Stimulated activated CD8-positive, alpha-beta memory T cell treated with anti-CD3 and anti-CD28 coated beads, Interleukin-4, amount 100 ng/mL, for 24 hours (primary cell): ENCODE data around the gene ALB.
"Not testable (repeated sequence)": the region's sequence is repeated elsewhere in the genome, so short reads cannot be mapped to it uniquely, and the experiment has no call there.

Experiments
- DNase-seq: peaks from one replicate; pipeline ENCODE4 v3.0.0-alpha.2; 2020; ENCODE audit warnings: low read depth

Gene ALB

DNA sequence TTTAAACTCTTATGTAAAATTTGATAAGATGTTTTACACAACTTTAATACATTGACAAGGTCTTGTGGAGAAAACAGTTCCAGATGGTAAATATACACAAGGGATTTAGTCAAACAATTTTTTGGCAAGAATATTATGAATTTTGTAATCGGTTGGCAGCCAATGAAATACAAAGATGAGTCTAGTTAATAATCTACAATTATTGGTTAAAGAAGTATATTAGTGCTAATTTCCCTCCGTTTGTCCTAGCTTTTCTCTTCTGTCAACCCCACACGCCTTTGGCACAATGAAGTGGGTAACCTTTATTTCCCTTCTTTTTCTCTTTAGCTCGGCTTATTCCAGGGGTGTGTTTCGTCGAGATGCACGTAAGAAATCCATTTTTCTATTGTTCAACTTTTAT, at the start of gene ALB:
Gene ALB, plus strand, starts transcription at position 246 of the 400 bp plus-strand sequence. Its CDS starts 41 bp downstream, at position 287.
- no peak for DNase-seq

DNA sequence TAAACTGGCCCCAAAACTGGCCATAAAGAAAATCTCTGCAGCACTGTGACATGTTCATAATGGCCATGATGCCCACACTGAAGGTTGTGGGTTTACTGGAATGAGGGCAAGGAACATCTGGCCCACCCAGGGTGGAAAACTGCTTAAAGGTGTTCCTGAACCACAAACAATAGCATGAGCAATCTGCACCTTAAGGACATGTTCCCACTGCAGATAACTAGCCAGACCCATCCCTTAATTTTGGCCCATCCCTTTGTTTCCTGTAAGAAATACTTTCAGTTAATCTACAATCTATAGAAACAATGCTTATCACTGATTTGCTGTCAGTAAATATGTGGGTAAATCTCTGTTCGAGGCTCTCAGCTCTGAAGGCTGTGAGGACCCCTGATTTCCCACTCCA, 46.9 kb upstream of the ALB start:
- not testable (repeated sequence) for DNase-seq

DNA sequence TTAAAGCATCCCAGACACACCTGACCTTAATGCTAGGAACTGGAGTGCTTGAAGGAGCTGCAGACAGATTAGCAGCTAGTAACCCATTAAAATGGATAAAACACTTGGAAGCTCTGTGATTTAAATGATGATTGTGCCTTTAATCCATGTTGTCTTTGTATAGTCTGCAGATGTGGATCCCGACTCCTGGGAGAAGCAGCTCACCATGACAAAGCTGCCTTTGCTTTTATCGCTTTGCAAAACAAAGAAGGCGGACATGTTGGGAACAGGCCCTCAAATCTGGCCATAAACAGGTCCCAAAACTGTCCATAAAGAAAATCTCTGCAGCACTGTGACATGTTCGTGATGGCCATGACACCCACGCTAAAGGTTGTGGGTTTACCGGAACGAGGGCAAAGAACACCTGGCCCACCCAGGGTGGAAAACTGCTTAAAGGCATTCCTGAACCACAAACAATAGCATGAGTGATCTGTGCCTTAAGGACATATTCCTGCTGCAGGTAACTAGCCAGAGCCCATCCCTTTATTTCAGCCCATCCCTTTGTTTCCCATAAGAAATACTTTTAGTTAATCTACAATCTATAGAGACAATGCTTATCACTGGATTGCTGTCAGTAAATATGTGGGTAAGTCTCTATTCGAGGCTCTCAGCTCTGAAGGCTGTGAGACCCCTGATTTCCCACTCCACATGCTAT, 34.4 kb upstream of the ALB start:
- DNase-seq, result not testable (repeated sequence)

DNA sequence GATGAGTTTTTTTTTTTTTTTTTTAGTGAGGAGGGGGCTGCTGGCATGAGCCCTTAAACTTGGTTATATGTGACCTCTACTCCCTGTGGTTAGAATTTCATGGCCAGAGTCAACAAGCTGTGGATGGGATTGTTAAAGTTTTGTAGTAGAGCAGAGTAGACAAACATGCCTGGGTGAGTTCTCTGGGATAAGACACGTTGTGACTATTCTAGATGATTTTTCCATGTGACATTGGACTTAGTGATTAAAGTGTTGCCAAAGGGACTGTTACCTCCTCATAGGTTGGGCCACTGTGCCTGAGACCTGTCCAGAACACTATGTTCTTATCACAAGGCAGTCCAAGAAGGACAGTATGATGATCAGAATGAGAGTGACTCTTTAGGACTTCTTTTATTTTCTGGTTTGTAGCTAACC, 28.8 kb upstream of the ALB start:
- no peak for DNase-seq

DNA sequence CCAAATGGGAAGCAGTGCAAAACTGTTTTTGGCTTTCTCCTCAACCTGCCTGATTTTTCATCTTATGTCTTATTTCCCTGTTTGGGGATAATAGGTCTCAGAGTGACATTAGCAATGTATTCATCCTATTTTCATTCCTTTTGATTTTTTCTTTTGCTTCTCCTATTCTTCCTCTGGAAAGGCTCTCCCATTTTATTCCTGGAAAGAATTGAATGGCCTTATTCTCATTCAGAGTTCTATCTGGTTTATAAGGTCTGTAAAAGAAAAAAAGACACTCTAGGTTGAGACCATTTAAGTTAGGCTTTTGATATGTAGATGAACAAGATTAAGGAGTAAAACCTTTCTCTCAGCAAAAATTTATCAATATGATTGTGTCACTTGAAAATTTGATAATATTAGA, 27.8 kb upstream of the ALB start:
- no peak for DNase-seq

DNA sequence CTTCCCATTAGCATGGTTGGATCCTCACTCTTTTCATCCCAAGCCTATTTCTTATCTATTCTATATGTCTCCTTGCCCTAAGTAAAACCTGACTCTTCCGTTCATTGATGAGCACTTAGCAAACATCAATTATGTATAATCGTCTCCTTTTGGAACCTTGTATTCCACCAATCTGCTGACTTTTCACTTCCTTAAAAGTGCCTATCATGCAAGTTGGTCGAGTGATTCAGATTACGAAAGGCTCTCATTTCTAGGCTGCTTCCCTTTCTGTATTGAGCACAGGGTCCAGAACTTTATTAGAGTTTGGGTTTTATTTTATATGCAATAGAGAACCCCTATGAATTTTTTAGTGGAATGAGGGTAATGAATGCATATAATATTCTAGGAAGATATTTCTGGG, 27.1 kb upstream of the ALB start:
- no peak for DNase-seq

DNA sequence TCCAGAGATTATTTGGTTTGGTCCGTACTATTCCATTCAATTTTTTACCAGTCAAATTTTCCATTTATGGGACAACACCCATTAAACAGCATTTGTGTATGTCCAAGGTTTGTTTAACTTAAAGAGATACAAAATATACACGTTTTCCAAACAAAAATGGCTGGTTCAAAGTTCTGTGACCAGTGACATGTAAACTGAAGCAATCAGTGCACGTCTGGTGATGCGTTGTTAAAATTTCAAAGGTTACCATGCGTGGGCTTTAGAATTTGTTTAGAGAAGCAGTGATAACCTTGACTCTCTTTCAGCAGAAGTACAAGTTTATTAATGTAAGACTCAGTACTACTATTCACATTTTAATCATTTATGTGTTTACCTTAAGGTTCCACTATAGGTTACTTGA, 25.2 kb upstream of the ALB start:
- DNase-seq, result no peak

DNA sequence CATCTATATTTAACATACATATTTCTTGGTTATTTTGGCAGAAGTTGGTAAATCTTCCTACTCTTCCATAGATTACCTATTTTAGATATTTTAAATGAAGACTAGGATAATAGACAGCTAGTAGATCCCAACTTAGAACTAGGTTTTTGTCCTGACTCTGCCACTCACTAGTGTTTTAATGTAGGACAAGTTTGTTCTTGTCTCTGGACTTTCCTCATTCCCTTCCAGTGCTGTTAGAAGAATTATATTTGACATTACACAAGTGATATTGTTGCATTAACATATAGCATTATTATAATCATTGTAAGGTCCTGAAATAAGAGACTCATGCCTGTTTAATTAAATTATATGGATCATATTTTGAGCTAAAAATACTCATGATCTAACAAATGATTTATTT, 24.1 kb upstream of the ALB start:
- no peak for DNase-seq

DNA sequence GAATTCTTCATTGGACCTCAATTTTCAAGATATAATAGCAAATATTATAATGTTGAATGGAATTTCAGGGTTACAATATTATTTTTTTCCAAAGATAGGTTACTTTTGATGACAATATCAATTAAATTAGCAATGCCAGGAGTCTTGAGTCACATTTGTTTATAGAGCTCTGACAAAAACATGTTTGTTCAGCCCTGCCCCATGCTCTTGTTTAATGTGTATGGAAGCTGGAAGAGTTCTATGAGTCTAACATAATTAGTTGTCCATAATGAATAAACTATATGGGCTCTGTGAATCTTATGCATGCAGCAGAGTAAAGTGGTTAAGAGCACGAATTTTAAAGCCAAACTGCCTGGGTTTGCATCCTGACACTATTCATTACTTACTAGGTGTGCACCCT, 22.9 kb upstream of the ALB start:
- no peak for DNase-seq

DNA sequence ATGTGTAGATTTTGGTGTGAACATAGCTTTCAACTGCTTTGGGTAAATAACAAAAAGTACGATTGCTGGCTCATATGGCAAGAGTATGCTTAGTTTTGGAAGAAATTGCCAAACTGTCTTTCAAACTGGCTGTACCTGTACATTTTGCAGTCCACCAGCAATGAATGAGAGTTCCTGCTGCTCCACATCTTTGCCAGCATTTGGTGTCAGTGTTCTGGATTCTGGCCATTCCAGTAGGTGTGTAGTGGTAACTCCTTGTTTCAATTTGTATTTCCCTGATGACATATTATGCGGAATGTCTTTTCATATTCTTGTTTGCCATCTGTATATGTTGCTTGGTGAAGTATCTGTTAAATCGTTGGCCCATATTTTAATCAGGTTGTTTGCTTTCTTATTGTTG, 20.6 kb upstream of the ALB start:
- DNase-seq, result no peak

DNA sequence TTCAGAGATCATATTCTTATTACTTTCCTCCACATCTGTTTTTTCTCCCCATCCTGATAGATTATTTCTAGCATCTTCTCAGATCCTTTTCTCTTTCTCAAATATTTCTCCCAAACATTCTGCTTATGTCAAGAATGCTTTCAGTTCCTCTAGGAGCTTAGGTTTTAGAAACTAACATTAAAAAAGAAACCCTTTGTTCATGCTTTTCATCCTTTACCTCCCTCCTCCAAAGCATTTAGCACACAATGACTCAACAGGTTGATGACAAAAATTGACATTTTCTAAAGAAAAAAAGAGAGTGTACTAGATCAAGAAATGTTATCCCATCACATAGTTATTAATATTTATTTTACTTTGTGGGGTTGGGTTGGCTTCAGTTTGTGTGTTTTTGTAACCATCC, 16.5 kb upstream of the ALB start:
- no peak for DNase-seq

DNA sequence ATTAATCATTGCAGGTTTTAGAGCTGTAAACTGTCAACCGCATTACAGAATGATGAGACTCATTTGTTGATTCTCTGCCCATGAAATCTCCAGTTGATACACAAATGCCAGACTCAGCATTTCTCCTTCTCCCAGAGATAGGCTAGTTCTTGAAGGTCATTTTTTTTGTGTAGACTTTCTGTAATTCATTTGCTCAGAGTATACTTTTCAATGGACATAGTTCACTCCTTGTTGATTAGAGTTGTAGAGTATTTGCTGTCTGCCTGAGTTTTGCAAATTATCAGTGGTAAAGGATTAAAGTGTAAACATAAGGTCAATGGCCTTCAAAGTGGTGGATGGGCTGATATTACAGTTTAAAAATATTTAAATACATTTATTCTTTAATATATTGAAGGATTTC, 15.2 kb upstream of the ALB start:
- no peak for DNase-seq

DNA sequence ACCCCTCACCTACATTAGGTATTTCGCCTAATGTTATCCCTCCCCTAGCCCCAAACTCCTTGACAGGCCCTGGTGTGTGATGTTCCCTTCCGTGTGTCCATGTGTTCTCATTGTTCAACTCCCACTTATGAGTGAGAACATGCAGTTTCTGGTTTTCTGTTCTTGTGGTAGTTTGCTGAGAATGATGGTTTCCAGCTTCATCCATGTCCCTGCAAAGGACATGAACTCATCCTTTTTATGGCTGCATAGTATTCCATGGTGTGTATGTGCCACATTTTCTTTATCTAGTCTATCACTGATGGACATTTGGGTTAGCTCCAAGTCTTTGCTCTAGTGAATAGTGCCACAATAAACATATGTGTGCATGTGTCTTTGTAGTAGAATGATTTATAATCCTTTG, 14.4 kb upstream of the ALB start:
- not testable (repeated sequence) for DNase-seq

DNA sequence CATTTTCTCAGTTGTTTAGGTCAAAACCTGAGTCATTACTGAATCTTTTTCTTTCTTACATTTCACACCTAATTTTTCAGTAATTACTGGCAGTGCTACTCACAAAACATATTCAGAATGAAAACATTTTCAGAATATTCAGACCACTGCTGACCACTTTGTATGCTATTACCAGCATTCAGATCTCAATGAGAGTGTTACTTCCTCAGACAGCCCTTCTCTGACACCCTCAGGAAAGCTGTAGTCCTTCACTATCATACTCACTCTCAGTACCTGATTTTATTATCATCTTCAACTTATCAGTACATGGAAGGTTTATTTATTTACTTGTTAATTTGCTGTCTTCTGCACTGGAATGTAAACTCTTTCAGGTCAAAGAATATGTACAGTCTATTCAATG, 12.3 kb upstream of the ALB start:
- DNase-seq, result no peak

DNA sequence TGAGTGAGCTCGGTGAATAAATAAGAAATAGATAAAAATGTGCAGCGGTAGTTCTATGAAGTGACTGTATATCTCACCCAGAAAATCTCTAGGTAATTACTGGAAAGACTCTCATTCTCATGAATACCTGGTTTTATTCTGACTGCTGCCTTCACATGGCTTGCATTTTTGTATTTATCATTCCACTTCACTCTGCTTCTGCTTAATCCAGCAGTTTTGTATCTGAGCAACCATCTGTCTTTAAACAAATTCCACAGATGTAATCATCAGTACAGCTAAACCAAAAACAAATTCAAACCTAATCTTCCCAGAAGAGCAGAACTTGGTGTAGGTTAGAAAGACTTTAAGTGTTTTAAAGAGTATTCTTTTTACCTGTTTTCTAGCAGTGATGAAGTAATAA, 11.2 kb upstream of the ALB start:
- DNase-seq, result no peak

DNA sequence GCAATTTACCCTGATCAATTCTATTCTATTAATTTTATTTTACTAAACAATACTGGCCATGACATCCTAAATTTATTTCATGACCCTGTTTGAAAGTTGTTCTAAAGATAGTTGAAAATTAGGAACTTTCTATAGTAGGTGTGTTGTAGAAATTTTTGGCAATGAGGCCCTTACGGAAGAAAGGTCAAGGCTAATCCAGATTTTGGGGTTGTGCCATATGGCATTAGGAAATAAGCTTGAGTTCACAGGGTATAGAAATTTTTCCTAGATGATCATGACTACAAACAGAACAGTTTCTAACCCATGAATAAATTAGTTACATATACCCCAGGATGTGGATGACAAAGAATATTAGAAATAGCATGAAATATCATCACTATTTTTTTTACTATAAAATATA, 7.8 kb upstream of the ALB start:
- DNase-seq, result no peak

DNA sequence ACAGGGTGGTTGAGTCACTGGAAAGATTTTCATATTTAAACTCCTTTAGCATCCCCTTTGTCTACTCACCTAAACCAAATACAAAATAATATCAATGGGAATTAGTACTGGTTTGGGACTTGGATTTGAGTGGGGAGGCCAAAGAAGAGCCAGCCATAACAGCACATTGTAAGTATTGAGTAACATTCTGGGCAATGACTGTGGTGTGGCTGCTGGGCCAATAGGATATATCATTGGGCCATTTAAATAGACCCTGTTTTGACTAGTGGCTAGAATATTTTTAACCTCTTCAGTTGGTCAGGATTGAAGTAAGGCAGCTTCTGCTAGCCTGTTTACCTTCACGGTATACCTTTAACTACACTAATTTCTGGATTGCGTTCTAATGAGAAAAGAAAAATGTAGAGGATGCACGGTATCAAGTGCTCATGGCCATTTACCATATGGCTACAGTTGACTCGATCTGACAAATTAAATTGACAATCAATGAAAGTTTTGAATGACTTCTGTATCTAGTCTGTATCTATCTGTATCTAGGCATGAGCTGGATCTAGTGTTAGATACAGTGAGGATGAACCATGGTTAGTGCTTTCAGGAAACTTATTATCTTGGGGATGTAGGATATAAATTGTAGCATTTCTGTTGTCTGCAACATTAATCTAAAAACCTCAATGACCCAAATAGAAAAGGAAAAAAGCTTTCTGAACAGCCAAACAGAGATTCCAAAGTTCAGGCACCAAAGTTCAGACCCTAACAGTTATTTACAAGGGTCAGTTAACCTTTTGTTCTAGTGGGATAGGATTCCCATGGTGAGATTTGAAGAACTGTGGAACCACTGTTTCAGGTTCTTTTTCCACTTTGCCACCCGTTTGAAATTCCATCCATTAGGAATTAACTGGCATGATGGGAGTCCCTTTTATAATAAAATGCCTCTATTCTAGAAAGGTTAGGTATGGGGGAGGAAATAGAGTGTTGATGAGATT, 6.8 kb upstream of the ALB start:
- DNase-seq, result no peak

DNA sequence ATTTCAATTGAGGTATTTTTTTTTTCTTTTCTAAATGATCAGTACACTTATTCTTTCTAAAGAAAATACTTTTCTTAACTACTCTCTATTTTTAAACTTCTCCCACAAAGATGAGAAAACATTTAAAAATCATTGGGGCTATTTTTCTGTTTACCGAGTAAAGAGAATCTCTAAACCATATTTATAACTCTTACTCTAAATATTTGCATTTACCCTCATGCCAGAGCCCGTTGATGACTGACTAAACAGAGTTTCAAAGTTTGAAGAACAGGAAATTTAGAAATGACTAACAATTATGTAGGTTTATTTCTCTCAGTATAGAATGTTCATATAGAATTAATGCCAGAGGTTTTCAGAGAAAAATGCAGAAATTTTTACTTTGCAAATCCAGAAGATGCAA, 2.7 kb upstream of the ALB start:
- DNase-seq, result no peak

DNA sequence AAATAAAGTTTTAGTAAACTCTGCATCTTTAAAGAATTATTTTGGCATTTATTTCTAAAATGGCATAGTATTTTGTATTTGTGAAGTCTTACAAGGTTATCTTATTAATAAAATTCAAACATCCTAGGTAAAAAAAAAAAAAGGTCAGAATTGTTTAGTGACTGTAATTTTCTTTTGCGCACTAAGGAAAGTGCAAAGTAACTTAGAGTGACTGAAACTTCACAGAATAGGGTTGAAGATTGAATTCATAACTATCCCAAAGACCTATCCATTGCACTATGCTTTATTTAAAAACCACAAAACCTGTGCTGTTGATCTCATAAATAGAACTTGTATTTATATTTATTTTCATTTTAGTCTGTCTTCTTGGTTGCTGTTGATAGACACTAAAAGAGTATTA, 370 bp downstream of the ALB start:
- no peak for DNase-seq

DNA sequence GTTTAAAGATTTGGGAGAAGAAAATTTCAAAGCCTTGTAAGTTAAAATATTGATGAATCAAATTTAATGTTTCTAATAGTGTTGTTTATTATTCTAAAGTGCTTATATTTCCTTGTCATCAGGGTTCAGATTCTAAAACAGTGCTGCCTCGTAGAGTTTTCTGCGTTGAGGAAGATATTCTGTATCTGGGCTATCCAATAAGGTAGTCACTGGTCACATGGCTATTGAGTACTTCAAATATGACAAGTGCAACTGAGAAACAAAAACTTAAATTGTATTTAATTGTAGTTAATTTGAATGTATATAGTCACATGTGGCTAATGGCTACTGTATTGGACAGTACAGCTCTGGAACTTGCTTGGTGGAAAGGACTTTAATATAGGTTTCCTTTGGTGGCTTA, 1.1 kb downstream of the ALB start:
- DNase-seq, result no peak

DNA sequence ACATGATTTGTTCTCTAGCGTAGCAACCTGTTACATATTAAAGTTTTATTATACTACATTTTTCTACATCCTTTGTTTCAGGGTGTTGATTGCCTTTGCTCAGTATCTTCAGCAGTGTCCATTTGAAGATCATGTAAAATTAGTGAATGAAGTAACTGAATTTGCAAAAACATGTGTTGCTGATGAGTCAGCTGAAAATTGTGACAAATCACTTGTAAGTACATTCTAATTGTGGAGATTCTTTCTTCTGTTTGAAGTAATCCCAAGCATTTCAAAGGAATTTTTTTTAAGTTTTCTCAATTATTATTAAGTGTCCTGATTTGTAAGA, 2.4 kb downstream of the ALB start:
- no peak for DNase-seq

DNA sequence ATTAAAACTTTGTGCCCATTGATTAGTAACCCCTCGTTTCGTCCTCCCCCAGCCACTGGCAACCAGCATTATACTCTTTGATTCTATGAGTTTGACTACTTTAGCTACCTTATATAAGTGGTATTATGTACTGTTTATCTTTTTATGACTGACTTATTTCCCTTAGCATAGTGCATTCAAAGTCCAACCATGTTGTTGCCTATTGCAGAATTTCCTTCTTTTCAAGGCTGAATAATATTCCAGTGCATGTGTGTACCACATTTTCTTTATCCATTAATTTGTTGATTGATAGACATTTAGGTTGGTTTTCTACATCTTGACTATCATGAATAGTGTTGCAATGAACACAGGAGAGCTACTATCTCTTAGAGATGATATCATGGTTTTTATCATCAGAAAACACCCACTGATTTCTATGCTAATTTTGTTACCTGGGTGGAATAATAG, 3.2 kb downstream of the ALB start:
- no peak for DNase-seq

DNA sequence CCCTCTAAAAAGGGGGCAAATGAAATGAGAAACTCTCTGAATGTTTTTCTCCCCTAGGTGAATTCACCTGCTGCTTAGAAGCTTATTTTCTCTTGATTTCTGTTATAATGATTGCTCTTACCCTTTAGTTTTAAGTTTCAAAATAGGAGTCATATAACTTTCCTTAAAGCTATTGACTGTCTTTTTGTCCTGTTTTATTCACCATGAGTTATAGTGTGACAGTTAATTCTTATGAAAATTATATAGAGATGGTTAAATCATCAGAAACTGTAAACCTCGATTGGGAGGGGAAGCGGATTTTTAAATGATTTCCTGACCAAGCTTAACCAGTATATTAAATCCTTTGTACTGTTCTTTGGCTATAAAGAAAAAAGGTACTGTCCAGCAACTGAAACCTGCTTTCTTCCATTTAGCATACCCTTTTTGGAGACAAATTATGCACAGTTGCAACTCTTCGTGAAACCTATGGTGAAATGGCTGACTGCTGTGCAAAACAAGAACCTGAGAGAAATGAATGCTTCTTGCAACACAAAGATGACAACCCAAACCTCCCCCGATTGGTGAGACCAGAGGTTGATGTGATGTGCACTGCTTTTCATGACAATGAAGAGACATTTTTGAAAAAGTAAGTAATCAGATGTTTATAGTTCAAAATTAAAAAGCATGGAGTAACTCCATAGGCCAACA, 4.2 kb downstream of the ALB start:
- no peak for DNase-seq
